Tibial nerve (tissue), 3 donors: ENCODE results near the gene GOLGB1.

Experiments
- POLR2A ChIP-seq, 2 donors: fragments of 450-650 bp; IDR thresholded peaks; one replicate each; pipeline ENCODE4 v1.6.1; 2017; ENCODE audit warnings: antibody characterized with exemption in 2 of 2, mild to moderate bottlenecking in 2 of 2, moderate library complexity in 2 of 2
- TF ChIP-seq, protein P1 (sequence below), 5 experiments: fragments of 200-600 bp in 3 of 5; fragments of 450-650 bp in 2 of 5; sonication (generic) in 3 of 5; IDR thresholded peaks; one replicate each; pipeline ENCODE4 v1.5.1; 2016 to 2019; ENCODE audit warnings: antibody characterized with exemption in 5 of 5, mild to moderate bottlenecking in 3 of 5, moderate library complexity in 2 of 5

DNA sequence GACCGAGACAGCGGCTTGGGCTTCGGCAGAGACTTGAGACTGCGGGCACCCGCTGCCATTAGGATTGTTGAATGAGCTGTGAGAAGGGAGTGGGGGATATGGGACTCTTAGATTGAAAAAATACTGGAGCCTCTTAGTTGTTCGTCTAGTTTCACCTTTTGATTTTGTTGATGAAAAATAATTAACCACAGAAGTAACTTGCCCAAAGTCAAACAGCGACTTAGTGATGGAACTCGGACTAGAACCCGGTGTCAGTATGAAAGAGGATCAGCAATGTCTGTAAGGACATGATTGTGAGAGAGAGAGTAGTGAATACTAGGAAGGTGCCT, 510 bp upstream of the GOLGB1 start:
- TF ChIP-seq, protein P1, sequence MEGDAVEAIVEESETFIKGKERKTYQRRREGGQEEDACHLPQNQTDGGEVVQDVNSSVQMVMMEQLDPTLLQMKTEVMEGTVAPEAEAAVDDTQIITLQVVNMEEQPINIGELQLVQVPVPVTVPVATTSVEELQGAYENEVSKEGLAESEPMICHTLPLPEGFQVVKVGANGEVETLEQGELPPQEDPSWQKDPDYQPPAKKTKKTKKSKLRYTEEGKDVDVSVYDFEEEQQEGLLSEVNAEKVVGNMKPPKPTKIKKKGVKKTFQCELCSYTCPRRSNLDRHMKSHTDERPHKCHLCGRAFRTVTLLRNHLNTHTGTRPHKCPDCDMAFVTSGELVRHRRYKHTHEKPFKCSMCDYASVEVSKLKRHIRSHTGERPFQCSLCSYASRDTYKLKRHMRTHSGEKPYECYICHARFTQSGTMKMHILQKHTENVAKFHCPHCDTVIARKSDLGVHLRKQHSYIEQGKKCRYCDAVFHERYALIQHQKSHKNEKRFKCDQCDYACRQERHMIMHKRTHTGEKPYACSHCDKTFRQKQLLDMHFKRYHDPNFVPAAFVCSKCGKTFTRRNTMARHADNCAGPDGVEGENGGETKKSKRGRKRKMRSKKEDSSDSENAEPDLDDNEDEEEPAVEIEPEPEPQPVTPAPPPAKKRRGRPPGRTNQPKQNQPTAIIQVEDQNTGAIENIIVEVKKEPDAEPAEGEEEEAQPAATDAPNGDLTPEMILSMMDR (IDR thresholded peaks at IDR 0.05): no peak
- no peak for TF ChIP-seq POLR2A (IDR thresholded peaks at IDR 0.05)
